WI38 (cell line): ENCODE results near the gene PSPN.
"Not testable (repeated sequence)": the region's sequence is repeated elsewhere in the genome, so short reads cannot be mapped to it uniquely, and the experiment has no call there.

Source experiments
- H3K4me3 ChIP-seq: 2 replicates; pipeline ENCODE4 v1.5.1; 2011; ENCODE audit warnings: low read depth, mild to moderate bottlenecking, control low read depth, low read length
- CTCF ChIP-seq: IDR thresholded peaks from 2 replicates; pipeline ENCODE4 v1.5.1; 2012; ENCODE audit warnings: low read depth, mild to moderate bottlenecking, control low read depth, low read length

The PSPN gene

GRCh38 chr19:6359568-6360341 is 16.0 kb downstream of the PSPN start:
- TF ChIP-seq CTCF: no peak
- no peak overlapping the region for H3K4me3 ChIP-seq

DNA sequence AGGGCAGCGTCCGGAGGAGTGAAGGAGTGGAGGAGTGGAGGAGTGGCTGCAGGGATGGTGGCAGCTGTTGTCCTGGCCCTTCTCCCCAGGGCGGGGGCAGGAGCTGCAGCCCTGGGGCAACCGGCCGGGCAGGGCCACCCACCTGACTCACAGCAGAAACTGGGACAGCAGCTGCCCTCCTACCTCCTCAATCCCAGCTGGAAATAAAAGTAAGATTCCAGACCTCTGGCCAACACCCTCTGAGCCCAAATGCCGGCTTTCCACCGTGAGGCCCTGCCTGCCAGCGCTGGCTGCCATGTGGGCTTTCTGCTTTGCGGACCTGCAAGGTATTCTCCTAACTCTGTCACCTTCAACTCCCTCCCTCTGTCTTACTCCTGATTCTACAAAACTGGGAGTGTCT is 17.7 kb downstream of the PSPN start:
- no peak for TF ChIP-seq CTCF
- no peak overlapping the region for H3K4me3 ChIP-seq

GRCh38 chr19:6357174-6357573 is 18.6 kb downstream of the PSPN start:
- TF ChIP-seq CTCF: no peak

DNA sequence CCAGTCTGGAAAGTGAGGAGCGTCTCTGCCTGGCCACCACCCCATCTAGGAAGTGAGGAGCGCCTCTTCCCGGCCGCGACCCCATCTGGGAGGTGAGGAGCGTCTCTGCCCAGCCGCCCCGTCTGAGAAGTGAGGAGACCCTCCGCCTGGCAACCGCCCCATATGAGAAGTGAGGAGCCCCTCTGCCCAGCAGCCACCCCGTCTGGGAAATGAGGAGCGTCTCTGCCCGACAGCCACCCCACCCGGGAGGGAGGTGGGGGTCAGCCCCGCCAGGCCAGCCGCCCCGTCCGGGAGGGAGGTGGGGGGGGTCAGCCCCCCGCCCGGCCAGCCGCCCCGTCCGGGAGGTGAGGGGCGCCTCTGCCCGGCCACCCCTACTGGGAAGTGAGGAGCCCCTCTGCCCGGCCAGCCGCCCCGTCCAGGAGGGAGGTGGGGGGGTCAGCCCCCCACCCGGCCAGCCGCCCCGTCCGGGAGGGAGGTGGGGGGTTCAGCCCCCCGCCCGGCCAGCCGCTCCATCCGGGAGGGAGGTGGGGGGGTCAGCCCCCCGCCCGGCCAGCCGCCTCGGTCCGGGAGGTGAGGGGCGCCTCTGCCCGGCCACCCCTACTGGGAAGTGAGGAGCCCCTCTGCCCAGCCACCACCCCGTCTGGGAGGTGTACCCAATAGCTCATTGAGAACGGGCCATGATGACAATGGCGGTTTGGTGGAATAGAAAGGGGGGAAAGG is 20.3 kb downstream of the PSPN start:
- H3K4me3 ChIP-seq: not testable (repeated sequence)

More at GRCh38 chr19:6357174-6357573, 18.6 kb downstream of the PSPN start:
- H3K4me3 ChIP-seq: no peak overlapping the region

DNA sequence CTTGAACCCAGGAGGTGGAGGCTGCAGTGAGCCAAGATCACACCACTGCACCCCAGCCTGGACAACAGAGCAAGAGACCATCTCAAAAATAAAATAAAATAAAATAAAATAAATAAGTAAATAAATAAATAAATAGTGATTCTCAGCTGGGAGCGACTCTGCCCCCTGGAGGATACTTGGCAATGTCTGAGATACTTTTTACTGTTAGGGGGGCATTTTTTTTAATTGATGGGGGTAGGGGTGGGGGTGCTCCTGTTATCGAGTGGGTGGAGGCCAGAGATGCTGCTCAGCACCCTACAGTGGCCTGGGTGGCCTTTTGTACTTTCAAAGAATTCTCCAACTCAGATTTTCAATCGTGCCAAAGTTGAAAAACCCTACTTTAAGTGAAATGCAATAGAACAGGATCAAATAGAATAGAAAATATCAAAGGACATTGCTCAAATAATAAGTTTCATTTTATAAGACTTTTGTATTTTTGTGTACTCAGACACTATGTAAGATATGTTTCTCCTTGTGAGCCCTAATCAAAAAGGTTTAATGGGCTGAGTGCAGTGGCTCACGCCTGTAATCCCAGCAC is 21.5 kb downstream of the PSPN start:
- H3K4me3 ChIP-seq: no peak overlapping the region
- peak; percentile 48 for TF ChIP-seq CTCF

- TF ChIP-seq CTCF: no peak
- H3K4me3 ChIP-seq: no peak overlapping the region
Measured at GRCh38 chr19:6352381-6353165, 23.2 kb downstream of the PSPN start.

GRCh38 chr19:6350688-6351087 is 25.0 kb downstream of the PSPN start:
- no peak for TF ChIP-seq CTCF
- H3K4me3 ChIP-seq: no peak overlapping the region

DNA sequence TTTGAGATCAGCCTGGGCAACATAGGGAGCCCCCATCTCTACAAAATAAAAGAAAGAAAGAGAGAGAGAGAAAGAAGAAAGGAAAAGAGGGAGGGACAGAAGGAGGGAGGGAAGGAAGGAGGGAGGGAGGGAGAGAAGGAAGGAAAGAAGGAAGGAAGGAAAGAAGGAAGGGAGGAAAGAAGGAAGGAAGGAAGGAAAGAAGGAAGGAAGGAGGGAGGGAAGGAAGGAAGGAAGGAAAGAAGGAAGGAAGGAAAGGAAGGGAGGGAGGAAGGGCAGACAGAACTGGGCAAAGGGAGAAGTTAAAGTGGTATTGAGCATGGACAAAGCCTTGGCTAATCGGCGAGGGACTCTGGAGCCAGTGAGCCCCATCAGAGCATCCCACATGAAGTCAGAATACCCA is 26.5 kb downstream of the PSPN start:
- H3K4me3 ChIP-seq: not testable (repeated sequence)
